Activated naive CD8-positive, alpha-beta T cell treated with anti-CD3 and anti-CD28 coated beads for 36 hours (primary cell): ENCODE measurements around the gene SERPINB1. TPM values are rescaled to one million over a fixed set of nuclear protein-coding genes. Genes with fewer than 3 reads are reported as not detected.

ENCODE experiments used
- DNase-seq: peaks from one replicate; pipeline ENCODE4 v3.0.0; 2021
- H3K27ac Mint-ChIP-seq: one replicate; pipeline ENCODE4 v1.8.0; 2022; ENCODE audit warnings: mild to moderate bottlenecking, moderate library complexity, mixed read lengths
- H3K27me3 Mint-ChIP-seq: one replicate; pipeline ENCODE4 v1.8.0; 2022; ENCODE audit warnings: mild to moderate bottlenecking, mixed read lengths
- H3K36me3 Mint-ChIP-seq: one replicate; pipeline ENCODE4 v1.8.0; 2021; ENCODE audit warnings: mild to moderate bottlenecking, mixed read lengths
- H3K4me1 Mint-ChIP-seq: one replicate; pipeline ENCODE4 v1.8.0; 2021; ENCODE audit warnings: mixed read lengths
- H3K4me3 Mint-ChIP-seq: one replicate; pipeline ENCODE4 v1.8.0; 2022; ENCODE audit warnings: mild to moderate bottlenecking, moderate library complexity, mixed read lengths
- H3K9me3 Mint-ChIP-seq: one replicate; pipeline ENCODE4 v1.8.0; 2022; ENCODE audit warnings: mixed read lengths
- total RNA-seq, 2 experiments: library from RNA; stranded (reverse); gene quantifications; one replicate each; pipeline ENCODE4 v1.2.3, GENCODE V29; 2021

SERPINB1 gene
- total RNA-seq, 2 experiments from 2014 or later, result 38.1 to 44.7 TPM

GRCh38 chr6:2820415-2820814, 21.2 kb downstream of the SERPINB1 start:
- Mint-ChIP-seq H3K4me3 (no peak overlapping the region), H3K36me3 (peaks cover 15% of the 10 kb centered on the region), H3K27ac (no peak overlapping the region)

GRCh38 chr6:2819978-2820377, 21.7 kb downstream of the SERPINB1 start:
- Mint-ChIP-seq H3K9me3 (peaks cover 20% of the 10 kb centered on the region), H3K27me3 (no peaks in the 10 kb centered on the region), H3K27ac (no peak overlapping the region), H3K4me1 (peaks cover 9% of the 10 kb centered on the region), H3K4me3 (no peak overlapping the region), H3K36me3 (peaks cover 15% of the 10 kb centered on the region)
- no peak for DNase-seq

More at GRCh38 chr6:2820415-2820814, 21.2 kb downstream of the SERPINB1 start:
- no peaks in the 10 kb centered on the region for H3K27me3 Mint-ChIP-seq
- peaks cover 16% of the 10 kb centered on the region for H3K9me3 Mint-ChIP-seq
- DNase-seq, result no peak
- H3K4me1 Mint-ChIP-seq, result peaks cover 9% of the 10 kb centered on the region

- H3K9me3 Mint-ChIP-seq, result peaks cover 21% of the 10 kb centered on the region
- H3K4me1 Mint-ChIP-seq, result peaks cover 9% of the 10 kb centered on the region
- peaks cover 15% of the 10 kb centered on the region for H3K36me3 Mint-ChIP-seq
- no peak overlapping the region for H3K27ac Mint-ChIP-seq
- H3K4me3 Mint-ChIP-seq, result no peak overlapping the region
- H3K27me3 Mint-ChIP-seq, result no peaks in the 10 kb centered on the region
- no peak for DNase-seq
These were observed 22.5 kb downstream of the SERPINB1 start for GRCh38 chr6:2819115-2819514.

- Mint-ChIP-seq H3K4me1 (peaks cover 9% of the 10 kb centered on the region), H3K36me3 (peaks cover 15% of the 10 kb centered on the region), H3K27ac (no peak overlapping the region), H3K4me3 (no peak overlapping the region), H3K27me3 (no peaks in the 10 kb centered on the region), H3K9me3 (peaks cover 22% of the 10 kb centered on the region)
- no peak for DNase-seq
These were observed 23.1 kb downstream of the SERPINB1 start for GRCh38 chr6:2818593-2818992.

GRCh38 chr6:2817903-2818443, 23.7 kb downstream of the SERPINB1 start:
- no peak for DNase-seq
- Mint-ChIP-seq H3K9me3 (peaks cover 22% of the 10 kb centered on the region), H3K36me3 (peaks cover 15% of the 10 kb centered on the region), H3K27ac (no peak overlapping the region), H3K27me3 (no peaks in the 10 kb centered on the region), H3K4me3 (no peak overlapping the region), H3K4me1 (peaks cover 9% of the 10 kb centered on the region)

- Mint-ChIP-seq H3K4me1 (peaks cover 9% of the 10 kb centered on the region), H3K4me3 (no peak overlapping the region), H3K36me3 (peaks cover 16% of the 10 kb centered on the region), H3K27ac (no peak overlapping the region), H3K27me3 (no peaks in the 10 kb centered on the region), H3K9me3 (peaks cover 22% of the 10 kb centered on the region)
- DNase-seq, result no peak
These were observed 25.5 kb downstream of the SERPINB1 start for GRCh38 chr6:2816158-2816557.

DNA sequence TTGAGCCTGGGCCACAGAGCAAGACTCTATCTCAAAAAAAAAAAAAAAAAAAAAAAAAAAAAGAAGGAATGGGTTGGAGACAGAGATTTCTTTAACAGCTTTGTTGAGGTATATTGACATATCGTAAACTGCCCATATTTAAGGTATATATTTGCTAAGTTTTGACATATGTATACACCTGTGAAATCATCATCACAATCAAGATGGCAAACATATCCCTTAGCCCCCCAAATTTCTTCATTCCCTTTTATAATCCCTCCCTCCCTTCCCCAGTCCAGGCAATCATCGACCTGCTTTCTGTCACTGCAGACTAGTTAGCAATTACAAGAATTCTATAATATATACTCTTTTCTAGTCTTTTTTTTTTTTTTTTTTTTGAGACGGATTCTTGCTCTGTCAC, 29.0 kb downstream of the SERPINB1 start:
- DNase-seq, result no peak
- H3K27me3 Mint-ChIP-seq, result no peaks in the 10 kb centered on the region
- no peak overlapping the region for H3K27ac Mint-ChIP-seq
- H3K9me3 Mint-ChIP-seq, result peaks cover 22% of the 10 kb centered on the region
- peaks cover 16% of the 10 kb centered on the region for H3K36me3 Mint-ChIP-seq
- peaks cover 12% of the 10 kb centered on the region for H3K4me1 Mint-ChIP-seq
- no peak overlapping the region for H3K4me3 Mint-ChIP-seq

GRCh38 chr6:2810092-2810671, 31.5 kb downstream of the SERPINB1 start:
- no peak for DNase-seq
- Mint-ChIP-seq H3K27ac (no peak overlapping the region), H3K4me1 (peaks cover 7% of the 10 kb centered on the region), H3K27me3 (no peaks in the 10 kb centered on the region), H3K9me3 (peaks cover 4% of the 10 kb centered on the region), H3K36me3 (peaks cover 1% of the 10 kb centered on the region), H3K4me3 (no peak overlapping the region)

GRCh38 chr6:2809015-2809414, 32.6 kb downstream of the SERPINB1 start:
- Mint-ChIP-seq H3K36me3 (peaks cover 1% of the 10 kb centered on the region), H3K4me3 (no peak overlapping the region), H3K4me1 (peaks cover 7% of the 10 kb centered on the region), H3K27me3 (no peaks in the 10 kb centered on the region), H3K27ac (no peak overlapping the region), H3K9me3 (peaks cover 1% of the 10 kb centered on the region)
- DNase-seq, result no peak

- peaks cover 7% of the 10 kb centered on the region for H3K4me1 Mint-ChIP-seq
- no peak overlapping the region for H3K27ac Mint-ChIP-seq
- H3K36me3 Mint-ChIP-seq, result peaks cover 1% of the 10 kb centered on the region
- no peak overlapping the region for H3K4me3 Mint-ChIP-seq
- H3K9me3 Mint-ChIP-seq, result no peaks in the 10 kb centered on the region
- no peak for DNase-seq
- no peaks in the 10 kb centered on the region for H3K27me3 Mint-ChIP-seq
These were observed 34.1 kb downstream of the SERPINB1 start for GRCh38 chr6:2807342-2808090.

- Mint-ChIP-seq H3K36me3 (no peaks in the 10 kb centered on the region), H3K27ac (no peak overlapping the region), H3K27me3 (no peaks in the 10 kb centered on the region), H3K4me3 (no peak overlapping the region), H3K4me1 (peaks cover 7% of the 10 kb centered on the region), H3K9me3 (no peaks in the 10 kb centered on the region)
- no peak for DNase-seq
These were observed 35.0 kb downstream of the SERPINB1 start for GRCh38 chr6:2806644-2807043.

DNA sequence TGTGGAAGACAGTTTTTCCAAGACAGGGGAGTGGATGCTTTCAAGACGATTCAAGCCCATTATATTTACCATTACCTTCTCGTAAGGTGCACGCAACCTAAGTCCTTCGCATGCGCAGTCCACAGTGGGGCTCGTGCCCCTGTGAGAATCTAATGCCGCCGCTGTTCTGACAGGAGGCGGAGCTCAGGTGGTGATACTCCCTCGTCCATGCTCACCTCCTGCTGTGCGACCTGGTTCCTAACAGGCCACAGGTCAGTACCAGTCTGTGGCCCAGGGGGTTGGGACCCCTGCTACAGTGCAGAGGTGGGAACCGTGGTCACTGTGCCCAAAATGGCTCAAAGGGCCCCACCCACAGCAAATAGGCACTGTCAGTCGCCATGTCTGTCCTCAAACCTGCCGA, 36.6 kb downstream of the SERPINB1 start:
- Mint-ChIP-seq H3K4me3 (no peak overlapping the region), H3K9me3 (no peaks in the 10 kb centered on the region), H3K27me3 (no peaks in the 10 kb centered on the region), H3K27ac (no peak overlapping the region), H3K4me1 (peaks cover 10% of the 10 kb centered on the region), H3K36me3 (peaks cover 5% of the 10 kb centered on the region)
- no peak for DNase-seq

- no peaks in the 10 kb centered on the region for H3K27me3 Mint-ChIP-seq
- H3K9me3 Mint-ChIP-seq, result no peaks in the 10 kb centered on the region
- no peak for DNase-seq
- H3K27ac Mint-ChIP-seq, result no peak overlapping the region
- H3K4me3 Mint-ChIP-seq, result no peak overlapping the region
- peaks cover 5% of the 10 kb centered on the region for H3K36me3 Mint-ChIP-seq
- peaks cover 8% of the 10 kb centered on the region for H3K4me1 Mint-ChIP-seq
These were observed 37.1 kb downstream of the SERPINB1 start for GRCh38 chr6:2804516-2804915.

DNA sequence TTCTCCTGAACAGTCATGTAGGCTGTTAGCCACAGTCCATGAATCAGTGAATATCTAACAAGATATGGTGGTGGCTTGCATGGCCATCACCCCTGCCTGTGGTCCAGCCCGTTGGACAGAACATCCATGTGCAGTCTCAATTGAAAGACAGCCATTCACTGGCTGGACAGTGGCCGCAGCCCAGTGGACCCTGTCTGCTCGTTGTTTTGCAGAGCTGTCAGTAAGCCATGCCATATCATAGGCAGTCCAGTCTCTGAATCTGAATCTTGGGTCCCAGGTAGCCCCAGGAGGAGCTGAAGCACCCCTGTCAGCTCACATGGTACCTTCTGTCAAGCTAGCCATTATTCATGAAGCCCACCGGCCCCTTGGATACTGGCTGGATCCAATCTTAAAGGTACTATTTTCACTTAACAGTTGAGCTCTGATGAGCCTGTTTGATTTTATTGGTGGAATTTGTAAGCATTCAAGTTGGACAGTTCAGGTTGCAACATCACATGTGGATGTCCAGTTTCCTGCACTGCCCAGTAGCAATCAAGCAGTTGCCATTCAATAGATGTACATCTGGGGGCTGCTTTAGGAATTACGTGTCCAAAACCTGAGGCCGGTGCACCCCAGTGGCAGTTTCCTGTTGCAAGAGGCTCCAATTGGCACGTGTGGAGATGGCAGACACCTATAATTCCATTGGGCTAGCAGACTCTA, 37.8 kb downstream of the SERPINB1 start:
- peaks cover 5% of the 10 kb centered on the region for H3K36me3 Mint-ChIP-seq

GRCh38 chr6:2802521-2803060, 39.1 kb downstream of the SERPINB1 start:
- no peak for DNase-seq
- Mint-ChIP-seq H3K27me3 (no peaks in the 10 kb centered on the region), H3K4me3 (no peak overlapping the region), H3K36me3 (peaks cover 5% of the 10 kb centered on the region), H3K27ac (no peak overlapping the region), H3K4me1 (peaks cover 12% of the 10 kb centered on the region), H3K9me3 (no peaks in the 10 kb centered on the region)

More for the DNA sequence above, 37.8 kb downstream of the SERPINB1 start:
- H3K9me3 Mint-ChIP-seq, result no peaks in the 10 kb centered on the region
- no peak for DNase-seq
- H3K4me1 Mint-ChIP-seq, result peaks cover 8% of the 10 kb centered on the region
- H3K4me3 Mint-ChIP-seq, result no peak overlapping the region
- H3K27ac Mint-ChIP-seq, result no peak overlapping the region
- no peaks in the 10 kb centered on the region for H3K27me3 Mint-ChIP-seq
